ENCODE data around the gene AJUBA.

The AJUBA gene

GRCh38 chr14:22929104-22929960, 53.0 kb downstream of the AJUBA start, which contains the start of gene PRMT5:
PRMT5 (minus strand) TSS chr14:22929376; CDS start chr14:22929361, 15 bp downstream.
- Histone ChIP-seq H3K27ac (ENCODE audit: low read depth, low read length) (peak within 1 kb of the TSS; percentile 78), H3K9me3 (ENCODE audit: insufficient read depth, low read depth, low read length) (no peaks in the 10 kb centered on the region), H3K36me3 (ENCODE audit: insufficient read depth, low read length) (peaks cover 30% of the 10 kb centered on the region), H3K4me1 (ENCODE audit: insufficient read depth, low read length) (peaks cover 2% of the 10 kb centered on the region; the same call in 1 of the 2 replicates), H3K27me3 (ENCODE audit: insufficient read depth, low read length) (no peaks in the 10 kb centered on the region), H3K4me3 (ENCODE audit: low read length) (peak within 1 kb of the TSS; percentile 79), H3K9ac (ENCODE audit: low read depth, low read length) (peak within 1 kb of the TSS; percentile 89)
- WGBS = under 1% methylated on average over 50 of the region's 51 CpGs

- peak overlapping the region; percentile 89 for H3K9ac ChIP-seq (ENCODE audit: low read depth, low read length)
- 26% methylated on average over 12 of the region's 12 CpGs for WGBS
- peak overlapping the region; percentile 78 for H3K27ac ChIP-seq (ENCODE audit: low read depth, low read length)
- H3K27me3 ChIP-seq (ENCODE audit: insufficient read depth, low read length) = no peaks in the 10 kb centered on the region
- peaks cover 38% of the 10 kb centered on the region for H3K36me3 ChIP-seq (ENCODE audit: insufficient read depth, low read length)
- no peaks in the 10 kb centered on the region for H3K9me3 ChIP-seq (ENCODE audit: insufficient read depth, low read depth, low read length)
- peaks cover 2% of the 10 kb centered on the region; the same call in 1 of the 2 replicates for H3K4me1 ChIP-seq (ENCODE audit: insufficient read depth, low read length)
- H3K4me3 ChIP-seq (ENCODE audit: low read length) = peak overlapping the region; percentile 79
Measured at GRCh38 chr14:22928237-22929103, 53.9 kb downstream of the AJUBA start.

GRCh38 chr14:22926316-22926715, 56.0 kb downstream of the AJUBA start:
- Histone ChIP-seq H3K27ac (ENCODE audit: low read depth, low read length) (no peak overlapping the region), H3K36me3 (ENCODE audit: insufficient read depth, low read length) (peaks cover 58% of the 10 kb centered on the region), H3K27me3 (ENCODE audit: insufficient read depth, low read length) (no peaks in the 10 kb centered on the region), H3K4me3 (ENCODE audit: low read length) (no peak overlapping the region), H3K9ac (ENCODE audit: low read depth, low read length) (no peak overlapping the region), H3K9me3 (ENCODE audit: insufficient read depth, low read depth, low read length) (no peaks in the 10 kb centered on the region), H3K4me1 (ENCODE audit: insufficient read depth, low read length) (peaks cover 2% of the 10 kb centered on the region; the same call in 1 of the 2 replicates)
- 92% methylated on average over 4 of the region's 4 CpGs for WGBS

DNA sequence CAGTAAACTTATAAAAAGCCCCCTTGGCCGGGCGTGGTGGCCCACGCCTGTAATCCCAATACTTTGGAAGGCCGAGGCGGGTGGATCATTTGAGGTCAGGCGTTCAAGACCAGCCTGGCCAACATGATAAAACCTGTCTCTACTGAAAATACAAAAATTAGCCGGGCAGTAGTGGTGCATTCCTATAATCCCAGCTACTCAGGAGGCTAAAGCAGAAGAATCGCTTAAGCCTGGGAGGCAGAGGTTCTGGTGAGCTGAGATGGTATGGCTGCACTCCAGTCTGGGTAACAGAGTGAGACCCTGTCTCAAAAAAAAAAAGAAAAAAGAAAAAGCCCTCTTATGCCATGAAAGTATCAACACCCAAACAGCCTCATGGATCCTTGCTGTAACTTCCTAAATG, 56.8 kb downstream of the AJUBA start:
- 98% methylated on average over 8 of the region's 8 CpGs for WGBS
- H3K4me1 ChIP-seq (ENCODE audit: insufficient read depth, low read length) = peaks cover 2% of the 10 kb centered on the region; the same call in 1 of the 2 replicates
- H3K4me3 ChIP-seq (ENCODE audit: low read length) = no peak overlapping the region
- H3K27ac ChIP-seq (ENCODE audit: low read depth, low read length) = no peak overlapping the region
- no peaks in the 10 kb centered on the region for H3K27me3 ChIP-seq (ENCODE audit: insufficient read depth, low read length)
- H3K36me3 ChIP-seq (ENCODE audit: insufficient read depth, low read length) = peaks cover 66% of the 10 kb centered on the region
- H3K9me3 ChIP-seq (ENCODE audit: insufficient read depth, low read depth, low read length) = no peaks in the 10 kb centered on the region
- H3K9ac ChIP-seq (ENCODE audit: low read depth, low read length) = no peak overlapping the region

DNA sequence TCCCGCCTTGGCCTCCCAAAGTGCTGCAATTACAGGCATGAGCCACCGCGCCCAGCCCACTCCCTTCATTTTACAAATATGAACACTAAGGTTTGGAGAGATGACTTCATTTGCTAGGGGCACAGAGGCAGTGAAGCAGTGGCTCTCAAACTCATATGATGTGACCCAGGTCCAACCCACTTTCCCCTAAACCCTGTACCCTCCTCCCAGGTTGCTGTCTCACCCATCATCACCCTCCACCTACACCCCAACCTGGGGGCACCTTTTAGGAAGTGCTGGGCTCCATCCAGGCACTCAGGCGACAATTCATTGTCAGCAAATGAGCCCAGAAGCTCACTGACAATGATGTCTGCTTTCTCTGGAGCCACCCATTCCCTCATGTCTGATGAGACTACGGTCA, 58.6 kb downstream of the AJUBA start:
- Histone ChIP-seq H3K27ac (ENCODE audit: low read depth, low read length) (no peak overlapping the region), H3K9me3 (ENCODE audit: insufficient read depth, low read depth, low read length) (no peaks in the 10 kb centered on the region), H3K27me3 (ENCODE audit: insufficient read depth, low read length) (no peaks in the 10 kb centered on the region), H3K9ac (ENCODE audit: low read depth, low read length) (no peak overlapping the region), H3K4me3 (ENCODE audit: low read length) (no peak overlapping the region), H3K4me1 (ENCODE audit: insufficient read depth, low read length) (peaks cover 9% of the 10 kb centered on the region), H3K36me3 (ENCODE audit: insufficient read depth, low read length) (peaks cover 73% of the 10 kb centered on the region)
- 96% methylated on average over 5 of the region's 5 CpGs for WGBS

DNA sequence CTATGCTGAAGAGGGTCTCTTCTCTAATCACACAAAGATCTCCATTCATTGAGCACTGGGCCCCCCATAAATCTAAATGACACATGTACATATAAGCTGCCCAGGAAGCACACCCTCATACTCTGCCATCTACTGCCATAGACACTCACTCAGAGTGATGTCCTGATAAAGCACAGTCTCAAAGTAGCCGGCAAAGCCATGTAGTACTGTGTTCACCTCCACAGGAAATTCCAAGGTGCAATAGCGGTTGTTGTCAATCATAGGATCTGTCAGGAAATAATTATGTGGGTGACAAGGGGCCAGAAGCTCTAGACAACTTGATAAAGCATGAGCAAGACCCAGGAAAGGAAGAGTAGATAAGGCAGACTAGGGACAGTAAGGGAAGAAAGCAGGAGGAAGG, 60.1 kb downstream of the AJUBA start:
- no peak overlapping the region for H3K4me3 ChIP-seq (ENCODE audit: low read length)
- WGBS = 93% methylated on average over 2 of the region's 2 CpGs
- peaks cover 9% of the 10 kb centered on the region for H3K4me1 ChIP-seq (ENCODE audit: insufficient read depth, low read length)
- H3K27ac ChIP-seq (ENCODE audit: low read depth, low read length) = no peak overlapping the region
- peaks cover 75% of the 10 kb centered on the region for H3K36me3 ChIP-seq (ENCODE audit: insufficient read depth, low read length)
- no peaks in the 10 kb centered on the region for H3K27me3 ChIP-seq (ENCODE audit: insufficient read depth, low read length)
- no peaks in the 10 kb centered on the region for H3K9me3 ChIP-seq (ENCODE audit: insufficient read depth, low read depth, low read length)
- H3K9ac ChIP-seq (ENCODE audit: low read depth, low read length) = no peak overlapping the region
